ENCODE data around the gene LRP1B. TPM values are rescaled to one million over a fixed set of nuclear protein-coding genes. Genes with fewer than 3 reads are reported as not detected.

The LRP1B gene
- total and polyA plus RNA-seq, 2 of the 8 experiments (the other 6 are each of a cell fraction or from before 2014, with no cell fraction given), result 0.03 TPM; not detected in 1

GRCh38 chr2:141001750-141002149 lies 1129.1 kb downstream of the LRP1B start (continued):
- TF ChIP-seq HDAC2 (IDR thresholded peaks at IDR 0.05; ENCODE audit: borderline replicate concordance in 1 of 2, low read depth in 2 of 2, low read length in 2 of 2) (no peak), SUZ12 (IDR thresholded peaks at IDR 0.05; ENCODE audit: low read length) (no peak), KDM5A (IDR thresholded peaks at IDR 0.05; ENCODE audit: low read length) (no peak), SP2 (IDR thresholded peaks at IDR 0.05; ENCODE audit: low read length) (no peak), TAF7 (optimal IDR thresholded peaks at IDR 0.05; ENCODE audit: borderline replicate concordance, low read depth, low read length) (no peak), POLR2AphosphoS5 (IDR thresholded peaks at IDR 0.05; ENCODE audit: low read depth, low read length) (no peak), USF2 (IDR thresholded peaks at IDR 0.05; ENCODE audit: low read length) (no peak), SIRT6 (IDR thresholded peaks at IDR 0.05; ENCODE audit: low read length) (no peak)

All from H1 (cell line).